ENCODE results near the gene FRMD5. TPM values are rescaled to one million over a fixed set of nuclear protein-coding genes. Genes with fewer than 3 reads are reported as not detected.

FRMD5 gene
- total and polyA plus RNA-seq, 3 experiments from 2014 or later: 0.28 to 0.44 (median 0.37) TPM

DNA sequence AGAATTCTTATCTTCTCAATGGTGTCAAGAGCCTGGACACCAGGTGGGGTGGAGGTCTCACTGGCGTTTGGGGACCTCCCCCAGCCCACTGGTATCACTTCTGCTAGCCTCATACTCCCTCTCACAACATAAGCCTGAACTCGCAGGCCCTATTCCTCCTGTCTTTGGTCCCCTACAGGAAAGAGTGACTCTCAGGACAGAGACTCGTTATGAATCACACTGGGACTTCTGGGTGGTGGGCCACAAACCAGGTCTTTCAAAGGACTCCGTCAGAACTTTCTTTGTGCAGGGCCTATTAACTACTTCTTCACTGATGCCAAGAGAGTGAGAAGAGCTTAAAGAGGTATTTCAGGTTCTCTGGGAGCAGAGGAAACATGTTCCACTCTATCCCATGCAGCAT lies 267.9 kb downstream of the FRMD5 start:
- CTCF ChIA-PET: no interaction called here
- DNase-seq: no peak
- no peaks in the 10 kb centered on the region for H3K9me3 Mint-ChIP-seq

DNA sequence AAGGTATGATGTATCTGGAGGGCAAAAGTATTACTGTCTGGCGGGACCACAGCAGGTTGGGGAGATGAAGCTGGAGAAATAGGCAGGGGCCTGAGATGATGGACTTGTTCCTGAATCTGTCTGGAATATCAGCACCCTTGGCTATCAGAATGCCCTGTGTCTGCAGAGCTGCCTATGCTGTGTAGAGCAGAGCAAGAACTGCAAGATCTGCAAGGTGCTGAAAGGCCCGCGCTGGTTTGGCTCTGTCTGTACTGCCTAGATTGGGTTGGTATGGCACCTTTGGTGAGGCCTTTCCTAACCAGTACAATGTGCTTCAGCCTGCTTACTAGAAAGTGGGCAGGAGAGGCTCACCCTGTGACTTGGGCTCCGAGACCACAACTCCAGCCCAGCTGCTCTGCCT lies 271.5 kb downstream of the FRMD5 start:
- no peaks in the 10 kb centered on the region for H3K36me3 ChIP-seq (ENCODE audit: insufficient read depth, low read length)
- POLR2A ChIA-PET: no interaction called here
- H3K27me3 Mint-ChIP-seq: peaks cover 3 to 15% of the 10 kb centered on the region in 2 donors
- no peak overlapping the region for H3K27ac Mint-ChIP-seq
- no peak overlapping the region for H3K4me3 ChIP-seq (ENCODE audit: low read length)
- H3K27me3 ChIP-seq (ENCODE audit: insufficient read depth, low read length, poor library complexity, severe bottlenecking): no peaks in the 10 kb centered on the region
- H3K36me3 Mint-ChIP-seq: no peaks in the 10 kb centered on the region
- H3K4me3 Mint-ChIP-seq: no peak overlapping the region
- H3K9me3 ChIP-seq (ENCODE audit: low read length): no peaks in the 10 kb centered on the region
- H3K4me1 Mint-ChIP-seq: no peaks in the 10 kb centered on the region
- no peaks in the 10 kb centered on the region for H3K9me3 Mint-ChIP-seq
- no peak overlapping the region for H3K27ac ChIP-seq (ENCODE audit: low read depth, low read length)
- no peaks in the 10 kb centered on the region for H3K4me1 ChIP-seq (ENCODE audit: insufficient read depth, low read length)
- no peak for DNase-seq
- CTCF ChIA-PET: no interaction called here

More for the DNA sequence above, 267.9 kb downstream of the FRMD5 start:
- Mint-ChIP-seq H3K27ac (no peak overlapping the region), H3K27me3 (peaks cover 3 to 20% of the 10 kb centered on the region in 2 donors), H3K36me3 (no peaks in the 10 kb centered on the region), H3K4me1 (no peaks in the 10 kb centered on the region), H3K4me3 (no peak overlapping the region)
- Histone ChIP-seq H3K4me3 (ENCODE audit: low read length) (no peak overlapping the region), H3K9me3 (ENCODE audit: low read length) (no peaks in the 10 kb centered on the region), H3K4me1 (ENCODE audit: insufficient read depth, low read length) (no peaks in the 10 kb centered on the region), H3K27me3 (ENCODE audit: insufficient read depth, low read length, poor library complexity, severe bottlenecking) (no peaks in the 10 kb centered on the region), H3K36me3 (ENCODE audit: insufficient read depth, low read length) (no peaks in the 10 kb centered on the region), H3K27ac (ENCODE audit: low read depth, low read length) (no peak overlapping the region)
- POLR2A ChIA-PET: no interaction called here

DNA sequence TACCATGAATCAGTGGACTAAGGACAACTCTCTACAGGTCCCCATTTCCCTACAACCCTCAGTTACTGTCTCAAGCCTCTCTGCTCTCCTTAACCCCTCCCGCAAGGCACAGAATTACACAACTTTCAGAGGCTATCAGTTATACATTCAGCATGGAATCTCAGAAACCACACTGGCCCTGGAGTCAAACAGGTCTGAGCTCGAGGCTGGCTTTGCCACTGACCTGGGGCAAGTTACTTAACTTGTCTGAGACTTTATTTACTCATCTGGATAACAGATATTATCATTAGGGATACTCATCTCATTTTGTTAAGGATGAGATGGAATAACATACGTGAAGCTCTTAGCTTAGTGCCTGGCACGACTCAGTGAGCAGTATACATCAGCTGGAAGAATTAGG lies 273.1 kb downstream of the FRMD5 start:
- Histone ChIP-seq H3K4me1 (ENCODE audit: insufficient read depth, low read length) (no peaks in the 10 kb centered on the region), H3K4me3 (ENCODE audit: low read length) (no peak overlapping the region), H3K27ac (ENCODE audit: low read depth, low read length) (no peak overlapping the region), H3K36me3 (ENCODE audit: insufficient read depth, low read length) (no peaks in the 10 kb centered on the region), H3K27me3 (ENCODE audit: insufficient read depth, low read length, poor library complexity, severe bottlenecking) (no peaks in the 10 kb centered on the region), H3K9me3 (ENCODE audit: low read length) (no peaks in the 10 kb centered on the region)
- no peaks in the 10 kb centered on the region for H3K4me1 Mint-ChIP-seq
- ChIA-PET CTCF (no interaction called here), POLR2A (no interaction called here)
- H3K9me3 Mint-ChIP-seq: no peaks in the 10 kb centered on the region
- peaks cover 3 to 10% of the 10 kb centered on the region in 2 donors for H3K27me3 Mint-ChIP-seq
- no peaks in the 10 kb centered on the region for H3K36me3 Mint-ChIP-seq
- no peak for DNase-seq
- no peak overlapping the region for H3K4me3 Mint-ChIP-seq
- peak overlapping the region in 1 of 8 donors; percentile 2 for H3K27ac Mint-ChIP-seq

DNA sequence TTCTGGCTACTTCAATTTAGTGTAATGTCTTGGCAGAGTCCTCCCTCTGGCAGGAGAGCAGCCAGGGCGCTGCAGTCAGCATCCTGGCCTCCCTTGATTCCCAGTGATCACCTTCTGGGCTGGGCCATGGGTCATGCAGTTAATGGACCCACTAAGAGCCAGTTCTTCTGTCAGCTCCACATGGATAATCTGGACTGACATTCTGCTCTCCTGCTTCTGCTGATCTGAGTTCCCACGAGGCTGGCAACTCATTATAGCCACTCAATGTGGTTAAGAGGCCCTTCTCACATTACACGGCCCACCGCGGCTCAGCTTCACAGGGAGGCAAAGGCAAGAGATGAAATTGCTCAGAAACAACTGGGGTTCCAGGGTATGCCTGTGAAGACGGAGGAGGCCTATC lies 274.3 kb downstream of the FRMD5 start:
- Histone ChIP-seq H3K4me3 (ENCODE audit: low read length) (no peak overlapping the region), H3K36me3 (ENCODE audit: insufficient read depth, low read length) (no peaks in the 10 kb centered on the region), H3K9me3 (ENCODE audit: low read length) (no peaks in the 10 kb centered on the region), H3K27ac (ENCODE audit: low read depth, low read length) (no peak overlapping the region), H3K4me1 (ENCODE audit: insufficient read depth, low read length) (no peaks in the 10 kb centered on the region), H3K27me3 (ENCODE audit: insufficient read depth, low read length, poor library complexity, severe bottlenecking) (no peaks in the 10 kb centered on the region)
- H3K27me3 Mint-ChIP-seq: peaks cover 3 to 10% of the 10 kb centered on the region in 2 donors
- peak overlapping the region in 1 of 8 donors; percentile 61 for H3K27ac Mint-ChIP-seq
- DNase-seq: no peak
- no peaks in the 10 kb centered on the region for H3K36me3 Mint-ChIP-seq
- H3K4me3 Mint-ChIP-seq: no peak overlapping the region
- no peaks in the 10 kb centered on the region for H3K9me3 Mint-ChIP-seq
- CTCF ChIA-PET: interaction anchor here (0.7 kb wide), 1 partner anchor 12 kb away, joined by 3 read pairs; no protein-coding TSS in a partner anchor
- no peaks in the 10 kb centered on the region for H3K4me1 Mint-ChIP-seq
- POLR2A ChIA-PET: no interaction called here

DNA sequence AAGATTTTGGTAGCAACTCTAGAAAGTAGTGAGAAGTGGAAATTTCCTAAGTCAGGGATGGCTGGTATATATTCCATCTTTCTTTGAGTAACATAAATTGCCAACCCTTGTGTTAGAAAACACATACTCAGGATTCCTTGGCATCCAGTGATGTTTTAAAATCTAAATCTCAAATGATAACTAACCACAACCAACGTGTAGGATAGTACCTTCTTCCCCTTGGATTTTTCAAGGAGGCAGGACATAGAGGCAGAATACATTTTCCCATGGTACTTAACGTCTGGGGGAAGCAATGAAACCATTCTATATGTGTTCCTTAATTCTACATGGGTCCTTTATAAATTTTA lies 274.8 kb downstream of the FRMD5 start:
- H3K4me3 ChIP-seq (ENCODE audit: low read length): no peak overlapping the region
- H3K27me3 ChIP-seq (ENCODE audit: insufficient read depth, low read length, poor library complexity, severe bottlenecking): no peaks in the 10 kb centered on the region
- H3K27ac ChIP-seq (ENCODE audit: low read depth, low read length): no peak overlapping the region
- H3K4me1 ChIP-seq (ENCODE audit: insufficient read depth, low read length): no peaks in the 10 kb centered on the region
- no peaks in the 10 kb centered on the region for H3K4me1 Mint-ChIP-seq
- H3K4me3 Mint-ChIP-seq: no peak overlapping the region
- H3K9me3 Mint-ChIP-seq: no peaks in the 10 kb centered on the region
- H3K27ac Mint-ChIP-seq: no peak overlapping the region
- H3K36me3 ChIP-seq (ENCODE audit: insufficient read depth, low read length): no peaks in the 10 kb centered on the region
- no peaks in the 10 kb centered on the region for H3K9me3 ChIP-seq (ENCODE audit: low read length)
- H3K27me3 Mint-ChIP-seq: peaks cover 2 to 10% of the 10 kb centered on the region in 2 donors
- H3K36me3 Mint-ChIP-seq: no peaks in the 10 kb centered on the region
- ChIA-PET POLR2A (no interaction called here), CTCF (interaction anchor here (0.7 kb wide), 1 partner anchor 13 kb away, joined by 3 read pairs; no protein-coding TSS in a partner anchor)
- no peak for DNase-seq

DNA sequence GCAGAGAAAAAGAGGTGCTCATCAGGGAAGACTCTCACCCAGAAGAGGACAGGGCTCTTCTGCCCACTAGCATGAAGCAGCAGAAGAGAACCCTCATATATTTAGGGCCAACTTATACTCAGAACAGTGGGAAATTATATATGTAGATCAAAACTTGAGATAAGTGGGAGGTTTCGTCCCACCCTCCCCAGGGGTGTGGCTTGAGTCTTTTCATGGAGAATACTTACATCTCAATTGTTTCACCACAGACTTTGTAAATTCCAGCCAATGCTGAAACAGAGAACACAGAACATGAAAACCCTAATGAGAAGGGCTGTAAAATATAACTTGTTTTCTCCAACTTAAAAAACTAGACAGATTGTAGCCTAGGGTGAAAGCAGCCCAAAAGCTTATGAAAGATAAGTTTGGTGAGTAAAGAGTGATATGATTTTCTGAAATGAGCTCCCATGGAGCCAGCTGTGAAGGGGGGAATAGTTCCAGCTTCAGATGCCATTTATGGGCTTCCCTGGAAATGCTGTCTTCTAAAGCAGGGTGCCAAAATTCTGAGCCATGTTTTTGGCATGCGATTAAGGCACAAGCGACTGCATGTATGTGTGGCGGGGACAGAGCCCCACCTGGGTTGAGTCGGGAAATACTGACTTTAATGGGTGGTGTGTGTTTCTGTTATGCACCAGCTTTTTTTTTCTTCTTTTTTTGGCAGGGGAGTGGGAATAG lies 275.4 kb downstream of the FRMD5 start:
- Histone ChIP-seq H3K4me3 (ENCODE audit: low read length) (no peak overlapping the region), H3K36me3 (ENCODE audit: insufficient read depth, low read length) (no peaks in the 10 kb centered on the region), H3K27ac (ENCODE audit: low read depth, low read length) (no peak overlapping the region), H3K9me3 (ENCODE audit: low read length) (no peaks in the 10 kb centered on the region), H3K27me3 (ENCODE audit: insufficient read depth, low read length, poor library complexity, severe bottlenecking) (no peaks in the 10 kb centered on the region), H3K4me1 (ENCODE audit: insufficient read depth, low read length) (no peaks in the 10 kb centered on the region)
- Mint-ChIP-seq H3K4me1 (no peaks in the 10 kb centered on the region), H3K9me3 (no peaks in the 10 kb centered on the region), H3K36me3 (no peaks in the 10 kb centered on the region), H3K4me3 (no peak overlapping the region), H3K27me3 (peaks cover 2 to 10% of the 10 kb centered on the region in 2 donors), H3K27ac (no peak overlapping the region)
- no peak for DNase-seq
- CTCF ChIA-PET: interaction anchor here (0.7 kb wide), 1 partner anchor 13 kb away, joined by 3 read pairs; no protein-coding TSS in a partner anchor
- POLR2A ChIA-PET: no interaction called here

DNA sequence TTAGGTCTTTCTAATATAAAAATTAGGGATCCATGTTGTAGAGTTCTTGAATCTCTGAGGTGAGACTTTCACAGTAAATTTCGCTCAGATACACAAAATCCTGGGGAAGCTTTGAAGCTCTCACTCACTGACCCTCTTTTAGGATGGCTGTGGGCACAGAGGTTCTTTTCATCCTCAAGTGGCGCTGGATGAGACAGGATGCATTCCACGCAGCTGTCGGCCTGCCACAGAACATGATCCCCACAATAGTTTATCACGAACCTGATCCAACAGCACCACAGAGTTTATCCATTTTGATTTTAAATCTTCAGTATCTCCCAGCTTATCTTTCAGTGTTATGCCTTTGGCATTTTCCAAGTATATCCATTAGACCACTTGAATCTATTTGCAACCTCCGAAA lies 276.4 kb downstream of the FRMD5 start:
- Histone ChIP-seq H3K27ac (ENCODE audit: low read depth, low read length) (no peak overlapping the region), H3K4me1 (ENCODE audit: insufficient read depth, low read length) (no peaks in the 10 kb centered on the region), H3K36me3 (ENCODE audit: insufficient read depth, low read length) (no peaks in the 10 kb centered on the region), H3K27me3 (ENCODE audit: insufficient read depth, low read length, poor library complexity, severe bottlenecking) (no peaks in the 10 kb centered on the region), H3K4me3 (ENCODE audit: low read length) (no peak overlapping the region), H3K9me3 (ENCODE audit: low read length) (no peaks in the 10 kb centered on the region)
- no peaks in the 10 kb centered on the region for H3K36me3 Mint-ChIP-seq
- H3K4me3 Mint-ChIP-seq: no peak overlapping the region
- H3K9me3 Mint-ChIP-seq: no peaks in the 10 kb centered on the region
- no peak overlapping the region for H3K27ac Mint-ChIP-seq
- POLR2A ChIA-PET: no interaction called here
- peaks cover 2 to 10% of the 10 kb centered on the region in 2 donors for H3K27me3 Mint-ChIP-seq
- CTCF ChIA-PET: no interaction called here
- no peak for DNase-seq
- H3K4me1 Mint-ChIP-seq: no peaks in the 10 kb centered on the region

DNA sequence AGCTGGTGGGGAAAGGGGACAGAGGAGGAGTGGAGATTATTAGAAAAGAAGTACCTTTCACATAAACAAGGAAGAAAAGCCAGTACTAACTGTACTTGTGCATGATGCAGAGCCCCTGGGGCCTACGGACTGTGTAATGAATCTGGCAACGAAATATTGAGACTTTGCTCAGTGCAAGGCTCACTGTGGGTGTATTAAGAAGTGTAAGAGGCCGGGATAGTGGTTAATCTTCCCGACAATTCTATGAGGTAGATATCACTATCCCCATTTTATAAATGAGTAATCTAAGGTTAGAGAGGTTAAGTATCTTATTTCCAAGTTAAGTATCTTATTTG lies 278.8 kb downstream of the FRMD5 start:
- DNase-seq: no peak
- Histone ChIP-seq H3K4me3 (ENCODE audit: low read length) (no peak overlapping the region), H3K4me1 (ENCODE audit: insufficient read depth, low read length) (no peaks in the 10 kb centered on the region), H3K27ac (ENCODE audit: low read depth, low read length) (no peak overlapping the region), H3K36me3 (ENCODE audit: insufficient read depth, low read length) (no peaks in the 10 kb centered on the region), H3K27me3 (ENCODE audit: insufficient read depth, low read length, poor library complexity, severe bottlenecking) (no peaks in the 10 kb centered on the region), H3K9me3 (ENCODE audit: low read length) (no peaks in the 10 kb centered on the region)
- no peak overlapping the region for H3K27ac Mint-ChIP-seq
- H3K4me1 Mint-ChIP-seq: no peaks in the 10 kb centered on the region
- peaks cover 2 to 10% of the 10 kb centered on the region in 2 donors for H3K27me3 Mint-ChIP-seq
- H3K36me3 Mint-ChIP-seq: no peaks in the 10 kb centered on the region
- POLR2A ChIA-PET: no interaction called here
- H3K9me3 Mint-ChIP-seq: no peaks in the 10 kb centered on the region
- H3K4me3 Mint-ChIP-seq: no peak overlapping the region
- CTCF ChIA-PET: interaction anchor here (1.1 to 1.2 kb wide), 2 partner anchors 12 to 14 kb away, joined by 3 read pairs; no protein-coding TSS in a partner anchor
